MG63 (cell line): ENCODE data around the gene ADGRA1. TPM values are rescaled to one million over a fixed set of nuclear protein-coding genes. Genes with fewer than 3 reads are reported as not detected.
"Not testable (repeated sequence)": the region's sequence is repeated elsewhere in the genome, so short reads cannot be mapped to it uniquely, and the experiment has no call there.

Experiments used
- DNase-seq: peaks from one replicate; pipeline ENCODE4 v3.0.0-alpha.2; 2020
- H3K27me3 ChIP-seq: fragments of 250-450 bp; sonication (Bioruptor Pico); 2 replicates; pipeline ENCODE4 v1.5.1; 2020; ENCODE audit warnings: mild to moderate bottlenecking, moderate library complexity
- H3K36me3 ChIP-seq: fragments of 250-450 bp; sonication (Bioruptor Pico); 2 replicates; pipeline ENCODE4 v1.5.1; 2020; ENCODE audit warnings: mild to moderate bottlenecking, moderate library complexity
- H3K4me3 ChIP-seq: fragments of 250-450 bp; sonication (Bioruptor Pico); 2 replicates; pipeline ENCODE4 v1.5.1; 2020; ENCODE audit warnings: mild to moderate bottlenecking, moderate library complexity
- H3K9me3 ChIP-seq: fragments of 250-450 bp; sonication (Bioruptor Pico); 2 replicates; pipeline ENCODE4 v1.5.1; 2020; ENCODE audit warnings: mild to moderate bottlenecking, moderate library complexity
- total RNA-seq: library from RNA; depleted of rRNA; stranded (reverse); fragments of >200 nt; shearing (Covaris generic); gene quantifications from 2 replicates; pipeline ENCODE4 v1.2.3, GENCODE V29; 2014; ENCODE audit warnings: low replicate concordance

The ADGRA1 gene
- total RNA-seq, 1 experiment from 2014 or later: not detected

DNA sequence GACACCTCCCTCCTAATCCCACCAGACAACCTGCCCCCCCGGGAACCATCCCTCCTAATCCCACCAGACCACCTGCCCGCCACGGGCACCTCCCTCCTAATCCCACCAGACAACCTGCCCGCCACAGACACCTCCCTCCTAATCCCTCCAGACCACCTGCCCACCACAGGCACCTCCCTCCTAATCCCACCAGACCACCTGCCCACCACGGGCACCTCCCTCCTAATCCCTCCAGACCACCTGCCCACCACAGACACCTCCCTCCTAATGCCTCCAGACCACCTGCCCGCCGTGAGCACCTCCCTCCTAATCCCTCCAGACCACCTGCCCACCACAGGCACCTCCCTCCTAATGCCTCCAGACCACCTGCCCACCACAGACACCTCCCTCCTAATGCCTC, 23.9 kb downstream of the ADGRA1 start:
- not testable (repeated sequence) for H3K27me3 ChIP-seq, H3K36me3 ChIP-seq, H3K9me3 ChIP-seq, DNase-seq, H3K4me3 ChIP-seq

GRCh38 chr10:133113146-133113830, 25.6 kb downstream of the ADGRA1 start:
- DNase-seq: no peak
- Histone ChIP-seq H3K9me3 (no peaks in the 10 kb centered on the region), H3K4me3 (no peak overlapping the region)

GRCh38 chr10:133113847-133114246, 26.1 kb downstream of the ADGRA1 start:
- no peaks in the 10 kb centered on the region for H3K36me3 ChIP-seq

More at GRCh38 chr10:133113146-133113830, 25.6 kb downstream of the ADGRA1 start:
- no peaks in the 10 kb centered on the region for H3K36me3 ChIP-seq
- no peaks in the 10 kb centered on the region for H3K27me3 ChIP-seq

GRCh38 chr10:133114251-133114650, 26.5 kb downstream of the ADGRA1 start:
- H3K4me3 ChIP-seq: no peak overlapping the region
- no peak for DNase-seq
- no peaks in the 10 kb centered on the region for H3K27me3 ChIP-seq
- H3K36me3 ChIP-seq: no peaks in the 10 kb centered on the region
- no peaks in the 10 kb centered on the region for H3K9me3 ChIP-seq

More at GRCh38 chr10:133113847-133114246, 26.1 kb downstream of the ADGRA1 start:
- DNase-seq: no peak
- no peaks in the 10 kb centered on the region for H3K27me3 ChIP-seq
- H3K4me3 ChIP-seq: no peak overlapping the region
- no peaks in the 10 kb centered on the region for H3K9me3 ChIP-seq

DNA sequence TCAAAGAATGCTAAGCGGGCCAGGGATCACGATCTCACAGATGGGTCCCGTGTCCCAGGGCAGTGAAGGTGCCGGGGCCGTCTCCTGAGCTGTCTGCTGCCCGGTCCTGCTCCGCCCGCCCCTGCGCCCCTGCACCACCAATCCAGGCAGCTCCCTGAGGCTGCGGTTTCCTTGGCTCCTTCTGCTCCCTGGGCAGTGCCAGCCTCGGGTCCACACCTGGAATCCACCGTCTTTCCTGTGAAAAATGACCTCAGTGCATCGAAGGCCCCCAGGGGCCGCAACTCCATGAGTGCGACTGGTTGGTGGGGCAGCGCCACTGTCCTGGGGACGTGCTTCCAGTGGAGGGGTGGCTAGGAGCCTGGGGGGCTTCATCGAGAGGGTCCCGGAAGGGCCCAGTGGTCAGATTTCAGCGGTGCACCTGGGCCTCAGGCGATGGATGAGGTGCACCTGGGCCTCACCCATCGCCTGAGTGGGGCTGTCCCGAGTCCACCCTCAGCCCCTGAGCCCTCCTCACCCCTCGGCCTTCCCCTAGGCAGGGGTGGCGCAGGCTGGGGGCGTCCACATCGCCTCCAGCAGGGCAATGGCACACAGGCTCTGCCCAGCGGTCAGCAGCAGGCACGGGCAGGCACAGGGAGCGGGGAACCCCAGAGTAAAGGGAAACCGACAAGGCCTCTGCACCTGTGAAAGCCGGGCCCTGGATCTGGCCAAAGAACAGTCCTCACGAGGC, 27.2 kb downstream of the ADGRA1 start:
- DNase-seq: no peak
- no peak overlapping the region for H3K4me3 ChIP-seq
- no peaks in the 10 kb centered on the region for H3K9me3 ChIP-seq
- H3K36me3 ChIP-seq: no peaks in the 10 kb centered on the region
- no peaks in the 10 kb centered on the region for H3K27me3 ChIP-seq

DNA sequence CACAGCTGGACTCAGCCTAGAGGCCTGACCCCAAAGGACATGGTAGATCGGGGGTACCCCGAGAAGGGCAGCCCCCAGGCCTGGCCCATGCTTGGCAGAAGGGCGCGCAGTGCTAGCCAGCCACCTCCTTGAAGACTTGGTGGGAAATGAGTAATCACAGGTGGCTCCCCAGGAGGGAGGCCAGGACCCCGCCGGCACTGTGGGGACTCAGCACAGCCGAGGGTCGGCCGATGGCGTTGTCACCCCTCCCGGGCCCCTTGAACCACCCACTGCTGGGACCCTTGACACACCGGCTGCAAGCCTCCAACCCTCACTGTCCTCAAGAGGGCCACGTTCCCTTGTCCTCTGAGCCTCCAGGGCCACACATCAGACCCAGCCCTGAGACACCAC, 27.7 kb downstream of the ADGRA1 start:
- no peak for DNase-seq
- Histone ChIP-seq H3K9me3 (no peaks in the 10 kb centered on the region), H3K4me3 (no peak overlapping the region), H3K27me3 (no peaks in the 10 kb centered on the region), H3K36me3 (no peaks in the 10 kb centered on the region)

DNA sequence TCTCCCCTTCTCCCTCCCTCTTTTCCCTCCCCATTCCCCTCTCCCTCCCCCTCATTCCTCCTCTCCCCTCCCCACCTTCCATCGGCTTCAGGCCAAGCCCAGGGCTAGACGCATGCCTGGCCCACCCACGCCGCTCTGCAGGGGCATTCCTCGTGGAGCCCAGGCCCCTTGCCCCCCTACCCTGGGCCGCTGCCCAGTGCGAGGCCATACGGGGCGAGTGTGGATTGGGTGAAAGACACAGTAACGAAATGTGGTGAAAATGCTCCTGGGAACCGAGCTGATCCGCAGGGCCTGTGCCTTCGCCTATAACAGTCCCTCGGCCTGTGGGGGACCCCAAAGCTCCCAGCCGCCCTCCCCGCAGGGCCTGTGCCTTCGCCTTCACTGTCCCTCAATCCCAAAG, 28.3 kb downstream of the ADGRA1 start:
- Histone ChIP-seq H3K9me3 (no peaks in the 10 kb centered on the region), H3K4me3 (no peak overlapping the region), H3K36me3 (no peaks in the 10 kb centered on the region), H3K27me3 (no peaks in the 10 kb centered on the region)
- no peak for DNase-seq

DNA sequence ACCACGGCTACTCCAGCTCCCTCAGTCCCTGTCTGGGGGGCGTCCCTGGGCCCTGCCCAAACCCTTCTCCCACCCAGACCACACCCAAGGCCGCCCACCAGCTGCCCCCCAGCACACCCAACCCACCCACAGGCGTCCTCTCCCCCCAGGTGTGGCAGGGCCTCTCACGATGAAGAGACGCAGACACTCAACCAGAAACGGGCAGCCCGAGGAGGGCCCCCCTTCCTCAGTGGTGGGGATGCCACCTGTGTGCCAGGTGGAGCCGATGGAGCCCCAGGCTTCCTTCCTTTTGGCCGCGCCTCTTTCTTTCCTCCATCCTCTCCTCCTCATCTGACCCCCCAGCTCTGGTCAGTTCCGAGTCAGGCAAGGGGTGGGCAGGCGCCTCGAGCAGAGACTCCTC, 28.7 kb downstream of the ADGRA1 start:
- DNase-seq: no peak
- no peak overlapping the region for H3K4me3 ChIP-seq
- no peaks in the 10 kb centered on the region for H3K27me3 ChIP-seq
- H3K9me3 ChIP-seq: no peaks in the 10 kb centered on the region
- H3K36me3 ChIP-seq: no peaks in the 10 kb centered on the region

GRCh38 chr10:133117036-133117687, 29.4 kb downstream of the ADGRA1 start:
- Histone ChIP-seq H3K27me3 (no peaks in the 10 kb centered on the region), H3K9me3 (no peaks in the 10 kb centered on the region)

DNA sequence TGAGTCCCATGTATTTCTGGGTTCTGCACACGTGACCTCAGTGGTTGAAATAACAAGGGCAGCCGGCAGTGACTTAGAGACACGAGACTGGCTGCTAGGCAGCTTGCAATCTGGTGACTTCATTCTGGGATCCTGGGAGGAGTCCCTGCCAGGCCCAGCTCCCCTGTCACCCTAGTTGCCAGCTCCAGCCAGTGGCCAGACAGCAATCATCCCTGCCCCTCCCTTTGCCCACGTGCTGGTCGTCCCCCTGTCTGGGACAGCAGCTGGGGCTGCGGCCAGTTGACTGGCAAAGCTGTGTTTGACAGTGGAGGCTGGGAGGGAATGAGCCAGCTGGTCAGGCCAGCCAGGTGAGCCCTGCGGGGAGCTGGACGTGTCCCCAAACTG, 30.0 kb downstream of the ADGRA1 start:
- Histone ChIP-seq H3K4me3 (no peak overlapping the region), H3K9me3 (no peaks in the 10 kb centered on the region), H3K27me3 (no peaks in the 10 kb centered on the region), H3K36me3 (no peaks in the 10 kb centered on the region)
- no peak for DNase-seq

More at GRCh38 chr10:133117036-133117687, 29.4 kb downstream of the ADGRA1 start:
- H3K4me3 ChIP-seq: no peak overlapping the region
- no peaks in the 10 kb centered on the region for H3K36me3 ChIP-seq
- no peak for DNase-seq

DNA sequence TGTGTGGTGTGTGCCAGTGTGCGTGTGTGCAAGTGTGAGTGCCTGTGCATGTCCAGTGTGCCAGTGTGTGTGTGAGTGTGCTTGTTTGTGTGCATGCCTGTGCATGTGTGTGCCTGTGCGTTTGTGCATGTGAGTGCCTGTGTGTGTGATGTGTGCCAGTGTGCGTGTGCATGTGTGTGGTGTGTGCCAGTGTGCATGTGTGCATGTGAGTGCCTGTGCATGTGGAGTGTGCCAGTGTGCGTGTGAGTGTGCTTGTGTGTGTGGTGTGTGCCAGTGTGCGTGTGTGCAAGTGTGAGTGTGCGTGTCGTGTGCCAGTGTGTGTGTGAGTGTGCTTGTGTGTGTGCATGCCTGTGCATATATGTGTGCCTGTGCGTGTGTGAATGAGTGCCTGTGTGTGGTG, 33.8 kb downstream of the ADGRA1 start:
- H3K27me3 ChIP-seq: peaks cover 3% of the 10 kb centered on the region; the same call in 1 of the 2 replicates
- no peaks in the 10 kb centered on the region for H3K36me3 ChIP-seq
- DNase-seq: no peak
- H3K4me3 ChIP-seq: no peak overlapping the region
- H3K9me3 ChIP-seq: no peaks in the 10 kb centered on the region

- Histone ChIP-seq H3K36me3 (no peaks in the 10 kb centered on the region), H3K4me3 (no peak overlapping the region), H3K27me3 (peaks cover 3% of the 10 kb centered on the region; the same call in 1 of the 2 replicates), H3K9me3 (no peaks in the 10 kb centered on the region)
- DNase-seq: no peak
Measured at GRCh38 chr10:133122171-133122935, 34.6 kb downstream of the ADGRA1 start.

GRCh38 chr10:133123050-133123745, 35.5 kb downstream of the ADGRA1 start:
- no peaks in the 10 kb centered on the region for H3K9me3 ChIP-seq
- DNase-seq: no peak
- peaks cover 3% of the 10 kb centered on the region; the same call in 1 of the 2 replicates for H3K27me3 ChIP-seq
- no peak overlapping the region for H3K4me3 ChIP-seq
- no peaks in the 10 kb centered on the region for H3K36me3 ChIP-seq

DNA sequence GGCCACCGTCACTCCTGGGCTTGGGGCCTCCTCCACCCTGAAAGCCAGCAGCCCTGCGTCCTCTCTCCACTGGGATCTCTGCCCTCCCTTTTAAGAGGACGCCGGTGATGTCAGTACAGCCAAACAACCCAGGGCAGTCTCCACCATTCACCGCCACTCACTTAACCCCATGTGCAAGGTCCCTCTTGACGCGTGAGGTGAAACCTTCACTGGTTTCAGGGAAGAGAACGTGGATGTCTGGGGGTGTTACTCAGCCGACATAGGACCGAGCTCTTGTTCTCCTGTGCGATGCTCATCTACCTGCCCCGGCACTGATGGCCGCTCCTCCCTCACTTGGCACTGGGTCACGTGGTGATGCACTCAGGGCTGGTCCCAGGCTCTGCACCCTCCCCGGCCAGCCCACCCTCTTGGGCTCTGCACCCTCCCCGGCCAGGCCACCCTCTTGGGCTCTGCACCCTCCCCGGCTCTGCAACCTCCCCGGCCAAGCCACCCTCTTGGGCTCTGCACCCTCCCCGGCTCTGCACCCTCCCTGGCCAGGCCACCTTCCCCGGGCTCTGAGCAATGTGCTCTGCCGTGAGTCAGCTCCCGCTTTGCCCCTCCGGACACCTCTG, 36.1 kb downstream of the ADGRA1 start:
- H3K27me3 ChIP-seq: peaks cover 3% of the 10 kb centered on the region; the same call in 1 of the 2 replicates
- no peaks in the 10 kb centered on the region for H3K36me3 ChIP-seq
- H3K9me3 ChIP-seq: no peaks in the 10 kb centered on the region
- DNase-seq: no peak
- no peak overlapping the region for H3K4me3 ChIP-seq

- H3K27me3 ChIP-seq: peaks cover 5% of the 10 kb centered on the region; the same call in 1 of the 2 replicates
- no peaks in the 10 kb centered on the region for H3K36me3 ChIP-seq
- H3K9me3 ChIP-seq: no peaks in the 10 kb centered on the region
- H3K4me3 ChIP-seq: no peak overlapping the region
- peak; percentile 33 for DNase-seq
Measured at GRCh38 chr10:133124357-133125211, 36.9 kb downstream of the ADGRA1 start.
